Activated T-helper 9 cell treated with anti-CD3 and anti-CD28 coated beads, Interleukin-2, amount 50 U/mL, for 16 hours (primary cell): ENCODE results near the gene MPDZ.

ENCODE experiments used
- DNase-seq: peaks from one replicate; pipeline ENCODE4 v3.0.0-alpha.2; 2020; ENCODE audit warnings: low read depth

Gene MPDZ

DNA sequence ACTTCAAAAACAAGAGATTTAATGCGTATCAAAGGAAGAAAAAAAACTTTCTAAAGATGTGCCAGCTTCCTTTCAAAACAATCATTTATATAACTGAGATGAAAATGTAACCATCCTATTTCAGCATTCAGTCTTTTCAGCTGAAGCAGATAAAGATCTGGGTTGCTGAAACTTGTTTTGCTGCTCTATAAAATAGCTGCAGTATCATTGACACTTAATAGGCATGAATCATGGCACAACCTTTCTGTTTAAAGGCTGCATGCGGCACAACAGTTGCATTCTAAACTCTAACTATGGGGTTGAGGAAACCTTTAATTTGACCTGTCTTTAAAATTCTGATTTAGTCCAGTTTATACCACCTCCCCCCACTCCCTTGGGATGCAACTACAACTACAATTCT is 196.7 kb downstream of the MPDZ start:
- no peak for DNase-seq

DNA sequence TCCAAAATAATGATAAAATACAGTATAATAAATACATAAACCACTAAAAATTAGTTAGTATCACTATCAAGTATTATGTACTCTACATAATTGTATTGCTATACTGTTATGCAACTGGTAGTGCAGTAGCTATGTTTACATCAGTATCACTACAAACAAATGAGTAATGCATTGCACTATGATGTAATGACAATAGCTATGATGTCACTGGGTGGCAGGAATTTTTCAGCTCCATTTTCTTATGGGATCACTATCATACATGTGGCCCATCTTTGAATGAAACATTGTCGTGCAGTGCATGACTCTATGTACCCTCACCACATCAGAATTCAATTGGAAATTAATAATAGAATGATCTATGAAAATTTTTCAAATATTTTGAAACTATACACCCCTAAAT is 201.3 kb downstream of the MPDZ start:
- DNase-seq, result no peak

GRCh38 chr9:13076616-13077015 is 202.9 kb downstream of the MPDZ start:
- DNase-seq, result no peak

DNA sequence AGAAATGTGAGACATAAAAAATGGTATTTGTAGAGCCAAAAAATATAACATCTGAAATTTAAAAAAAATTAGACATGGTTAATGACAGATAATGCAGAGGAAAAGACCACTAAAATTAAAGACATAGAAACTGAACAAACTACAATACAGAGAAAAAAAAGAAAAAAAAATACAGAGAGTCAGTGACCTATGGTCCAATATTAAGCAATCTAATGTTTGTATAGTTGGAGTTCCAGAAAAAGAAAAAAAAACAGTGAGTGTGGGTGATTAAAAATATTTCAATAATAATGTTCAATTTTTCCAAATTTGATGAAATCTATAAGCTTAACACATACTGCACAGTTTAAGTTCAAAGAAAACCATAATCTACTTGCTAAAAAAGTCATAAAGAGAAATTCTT is 207.6 kb downstream of the MPDZ start:
- DNase-seq, result no peak

DNA sequence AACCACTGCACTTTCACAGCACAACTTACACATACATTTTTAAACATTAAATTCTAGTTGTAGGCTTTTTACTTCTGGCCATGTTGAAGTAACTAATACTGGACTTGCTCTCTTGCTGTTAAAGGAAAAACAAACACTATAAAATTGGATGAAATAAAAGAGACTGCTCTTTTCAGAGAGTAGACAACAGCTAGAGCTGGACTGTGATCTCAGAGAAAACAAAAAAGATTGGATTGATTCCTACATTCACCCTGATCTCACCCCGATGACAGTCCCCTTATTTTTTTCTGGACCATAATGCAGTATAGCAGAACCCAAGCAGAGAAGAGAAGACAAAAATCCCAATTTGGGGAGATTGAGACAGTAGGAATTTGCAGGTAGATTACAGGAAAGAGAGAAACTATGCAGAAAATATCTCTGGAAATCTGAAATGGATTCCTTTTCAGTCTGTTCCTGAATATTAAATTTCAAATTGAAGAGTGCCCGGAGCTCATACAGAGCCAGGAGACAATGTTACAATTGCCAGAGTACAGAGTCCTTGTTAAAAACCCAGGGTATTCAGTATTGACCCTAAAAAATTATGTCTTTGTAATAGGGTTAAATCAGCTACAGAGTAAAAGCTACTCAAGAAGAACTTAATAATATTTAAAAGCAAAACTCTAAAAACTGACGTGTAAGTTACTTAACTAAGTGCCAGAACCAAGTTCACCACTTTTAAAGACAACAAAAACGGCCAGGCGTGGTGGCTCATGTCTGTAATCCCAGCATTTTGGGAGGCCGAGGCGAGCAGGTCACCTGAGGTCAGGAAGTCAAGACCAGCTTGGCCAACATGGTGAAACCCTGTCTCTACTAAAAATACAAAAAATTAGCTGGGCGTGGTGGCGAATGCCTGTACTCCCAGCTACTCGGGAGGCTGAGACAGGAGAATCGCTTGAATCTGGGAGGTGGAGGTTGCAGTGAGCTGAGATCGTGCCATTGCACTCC is 208.6 kb downstream of the MPDZ start:
- DNase-seq, result no peak

DNA sequence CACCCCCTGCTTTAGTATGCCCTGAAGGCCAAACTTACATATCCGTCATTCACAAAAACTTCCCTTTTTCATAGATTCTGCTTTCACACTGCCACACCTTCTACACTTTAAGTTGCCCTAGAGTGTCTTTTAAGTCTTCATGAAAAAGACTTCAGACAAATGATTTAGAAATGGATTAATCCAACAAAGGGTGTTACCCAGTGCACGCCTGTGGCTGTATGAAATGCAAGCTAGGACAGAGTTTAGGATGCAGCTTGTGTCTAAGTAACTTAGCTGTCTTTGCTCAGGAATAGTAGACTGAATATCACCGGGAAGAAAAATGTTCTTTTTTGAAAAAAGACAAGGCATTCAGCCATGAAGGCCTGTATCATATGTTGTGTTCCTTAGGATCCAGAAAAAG is 210.0 kb downstream of the MPDZ start:
- no peak for DNase-seq

GRCh38 chr9:13064676-13065075 is 214.8 kb downstream of the MPDZ start:
- DNase-seq, result no peak

DNA sequence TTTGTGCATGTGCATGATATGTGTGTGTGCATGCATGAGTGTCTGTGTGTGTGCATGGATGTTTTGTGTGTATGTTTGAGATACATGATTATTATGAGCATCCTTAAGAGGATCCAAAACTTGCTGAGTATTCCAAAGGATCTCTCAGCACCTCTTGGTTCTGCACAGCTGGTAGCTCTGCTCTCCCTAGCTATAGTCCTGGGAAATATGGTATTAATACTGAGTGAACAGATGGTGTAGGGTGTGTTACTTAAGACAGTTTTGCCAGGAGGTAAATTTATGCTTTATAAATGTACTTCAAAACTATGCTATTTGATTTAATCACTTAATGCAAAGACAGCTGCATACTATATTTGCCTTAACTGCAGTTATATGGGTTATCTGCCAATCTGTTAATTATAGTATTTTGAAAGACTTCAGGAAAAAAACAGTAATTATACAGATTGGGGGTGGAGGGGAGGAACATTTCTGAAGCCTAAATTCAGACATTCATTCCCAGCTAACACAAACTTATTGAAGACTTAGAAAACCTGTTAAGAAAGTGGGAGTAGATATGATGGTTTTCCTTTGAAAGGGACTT is 215.5 kb downstream of the MPDZ start:
- no peak for DNase-seq

DNA sequence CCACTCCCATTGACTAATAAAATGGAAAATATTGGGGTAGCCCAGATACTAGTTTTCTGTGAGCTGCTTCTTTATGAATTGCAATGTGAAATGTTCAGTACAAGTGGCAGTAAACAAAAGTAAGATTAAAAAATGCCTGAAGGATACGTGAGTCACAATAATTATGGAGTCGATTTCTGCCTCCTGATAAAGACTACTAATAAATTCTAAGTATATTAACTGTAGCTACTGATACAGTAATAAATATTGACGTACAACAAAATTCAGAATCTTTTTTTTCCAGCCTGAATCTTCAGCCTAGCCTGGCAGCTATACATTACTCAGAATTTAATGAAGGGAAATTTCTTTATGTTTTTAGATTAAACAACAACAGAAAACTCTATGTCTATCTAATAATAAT is 218.1 kb downstream of the MPDZ start:
- no peak for DNase-seq
